ENCODE data around the gene CCDC57.

CCDC57 gene

GRCh38 chr17:82228278-82228841 is 15.7 kb upstream of the CCDC57 start:
- peak in 1 of 42 donors; percentile 30 for DNase-seq
- intact Hi-C loops (cut with DNase I) = no loop called here

- intact Hi-C loops (cut with DNase I) = no loop called here
- DNase-seq = no peak
These were observed 15.1 kb upstream of the CCDC57 start for GRCh38 chr17:82227629-82228277.

GRCh38 chr17:82226809-82227628 is 14.4 kb upstream of the CCDC57 start:
- DNase-seq = no peak
- intact Hi-C loops (cut with DNase I) = no loop called here

- intact Hi-C loops (cut with DNase I) = no loop called here
- DNase-seq = no peak
These were observed 13.6 kb upstream of the CCDC57 start for GRCh38 chr17:82226146-82226808.

GRCh38 chr17:82225368-82226029 is 12.9 kb upstream of the CCDC57 start:
- intact Hi-C loops (cut with DNase I) = no loop called here
- peak in 1 of 42 donors; percentile 28 for DNase-seq

- intact Hi-C loops (cut with DNase I) = no loop called here
- DNase-seq = no peak
These were observed 12.0 kb upstream of the CCDC57 start for GRCh38 chr17:82224666-82225065.

- no peak for DNase-seq
- intact Hi-C loops (cut with DNase I) = no loop called here
These were observed 10.9 kb upstream of the CCDC57 start for GRCh38 chr17:82223517-82223916.

GRCh38 chr17:82222816-82223215 is 10.2 kb upstream of the CCDC57 start:
- intact Hi-C loops (cut with DNase I) = no loop called here
- no peak for DNase-seq

GRCh38 chr17:82221341-82221902 is 8.8 kb upstream of the CCDC57 start:
- intact Hi-C loops (cut with DNase I) = no loop called here
- peak in 1 of 42 donors; percentile 11 for DNase-seq

GRCh38 chr17:82219753-82220709 is 7.4 kb upstream of the CCDC57 start:
- intact Hi-C loops (cut with DNase I) = no loop called here
- peak in 1 of 42 donors; percentile 15 for DNase-seq

- DNase-seq = no peak
- intact Hi-C loops (cut with DNase I) = no loop called here
These were observed 6.4 kb upstream of the CCDC57 start for GRCh38 chr17:82219083-82219482.

GRCh38 chr17:82218349-82219075 is 5.9 kb upstream of the CCDC57 start:
- intact Hi-C loops (cut with DNase I) = no loop called here

GRCh38 chr17:82217530-82218204 is 5.0 kb upstream of the CCDC57 start:
- intact Hi-C loops (cut with DNase I) = no loop called here
- DNase-seq = peak in 14 of 42 donors; percentile 28 to 83 (median 58)

More at GRCh38 chr17:82218349-82219075, 5.9 kb upstream of the CCDC57 start:
- DNase-seq = peak in 1 of 42 donors; percentile 16

- intact Hi-C loops (cut with DNase I) = no loop called here
- peak in 1 of 42 donors; percentile 21 for DNase-seq
These were observed 4.5 kb upstream of the CCDC57 start for GRCh38 chr17:82217120-82217529.

GRCh38 chr17:82216301-82217119 is 3.9 kb upstream of the CCDC57 start:
- DNase-seq = peak in 22 of 42 donors; percentile 35 to 81 (median 60)
- intact Hi-C loops (cut with DNase I) = no loop called here

- intact Hi-C loops (cut with DNase I) = no loop called here
- no peak for DNase-seq
These were observed 3.3 kb upstream of the CCDC57 start for GRCh38 chr17:82215972-82216300.

Data from head of caudate nucleus (tissue), 42 donors.